ENCODE results near the gene MYOZ1.

DNA sequence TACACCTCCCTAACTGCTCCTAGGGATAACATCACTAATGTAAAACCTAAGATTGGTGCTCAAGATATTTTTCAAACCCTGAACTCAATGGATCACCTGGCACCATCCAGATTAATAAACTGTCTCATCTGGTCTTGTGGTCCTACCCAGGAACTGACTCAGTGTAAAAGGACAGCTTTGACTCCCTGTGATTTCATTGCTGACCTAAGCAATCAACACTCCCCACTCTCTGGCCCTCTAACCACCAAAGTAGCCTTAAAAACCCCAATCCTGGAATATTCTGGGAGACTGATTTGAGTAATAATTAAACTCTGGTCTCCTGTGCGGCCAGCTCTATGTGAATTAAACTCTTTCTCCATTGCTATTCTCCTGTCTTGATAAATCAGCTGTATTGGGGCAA is 43.9 kb downstream of the MYOZ1 start:
- no peak for TF ChIP-seq CTCF (optimal IDR thresholded peaks at IDR 0.05 in 1 of 3, IDR thresholded peaks at IDR 0.05 in 1 of 3, conservative IDR thresholded peaks at IDR 0.05 in 1 of 3; ENCODE audit: extremely low read depth in 1 of 3, insufficient read depth in 2 of 3, low read length in 3 of 3)
- TF ChIP-seq EZH2 (IDR thresholded peaks at IDR 0.05; ENCODE audit: low read length) = no peak
